B cell (primary cell): ENCODE results near the gene MYLK3.

Experiments
- CTCF ChIP-seq: fragments of 200-600 bp; IDR thresholded peaks from one replicate; pipeline ENCODE4 v1.8.0; 2022; ENCODE audit warnings: antibody characterized with exemption, mild to moderate bottlenecking
- EZH2 ChIP-seq: IDR thresholded peaks from 2 replicates; pipeline ENCODE4 v1.6.1; 2012; ENCODE audit warnings: borderline replicate concordance, low read depth, mild to moderate bottlenecking, moderate library complexity, low read length; ENCODE audit not compliant: insufficient read depth, poor library complexity, severe bottlenecking

- no peak for TF ChIP-seq CTCF
- no peak for TF ChIP-seq EZH2
Measured at GRCh38 chr16:46768809-46769208, 20.7 kb upstream of the MYLK3 start.
